Suppressor macrophage (primary cell): ENCODE measurements around the gene TRIML1.
"Not testable (repeated sequence)": the region's sequence is repeated elsewhere in the genome, so short reads cannot be mapped to it uniquely, and the experiment has no call there.

ENCODE experiments used
- DNase-seq, 4 experiments: peaks; one replicate each; pipeline ENCODE4 v3.0.0-alpha.2; 2020 to 2022

TRIML1 gene

DNA sequence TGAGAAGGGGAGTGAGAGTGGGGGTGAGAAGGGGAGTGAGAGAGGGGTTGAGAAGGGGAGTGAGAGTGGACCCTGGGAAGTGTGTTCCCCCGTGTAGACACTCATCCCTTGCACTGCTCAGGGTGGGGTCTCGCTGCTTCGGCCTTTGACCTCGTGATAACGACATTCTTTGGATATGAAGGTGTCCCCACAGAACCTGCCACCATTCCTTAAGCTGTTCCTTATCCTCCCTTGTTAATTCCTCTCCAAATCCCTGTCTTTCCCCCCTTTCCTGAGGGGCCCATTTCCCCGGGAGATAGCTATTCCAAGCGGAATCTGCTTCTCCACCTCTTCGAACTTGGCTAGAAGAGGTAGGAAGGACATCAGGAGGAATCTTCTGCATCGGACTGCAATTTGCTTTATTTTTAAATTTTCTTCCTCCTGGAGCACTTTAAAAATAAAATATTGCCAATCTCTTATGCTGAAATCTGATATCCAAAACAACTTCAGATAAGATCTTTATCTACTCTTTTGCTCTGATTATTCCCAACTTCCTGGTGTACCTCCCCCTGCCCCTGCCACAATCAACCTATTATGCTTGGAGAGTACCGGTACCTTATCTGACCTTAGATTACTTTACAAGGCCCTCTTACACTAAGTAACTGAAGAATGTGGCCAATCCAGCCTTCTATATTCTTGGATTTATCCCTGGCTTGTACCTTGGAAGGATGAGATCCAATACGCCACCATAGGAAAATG, 15.6 kb downstream of the TRIML1 start:
- no peak for DNase-seq

DNA sequence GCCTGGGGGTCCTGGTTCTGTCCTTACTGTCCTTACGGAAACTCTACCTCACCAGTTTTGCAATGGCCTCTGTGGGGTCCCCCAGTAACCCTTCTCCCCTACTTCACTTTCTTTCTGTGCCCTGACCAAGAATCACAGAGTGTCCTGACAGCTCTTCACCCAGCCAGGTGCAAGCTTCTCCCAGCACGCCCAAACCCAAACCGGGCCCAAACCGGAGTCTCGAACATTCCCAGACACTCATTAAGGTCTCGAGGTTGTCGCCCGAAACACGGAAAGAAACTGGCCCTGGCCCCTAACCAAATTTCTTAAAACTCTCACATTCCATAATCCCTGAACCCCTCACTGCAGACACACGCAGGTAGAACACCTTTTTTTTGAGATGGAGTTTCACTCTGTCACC, 19.1 kb downstream of the TRIML1 start:
- no peak for DNase-seq

DNA sequence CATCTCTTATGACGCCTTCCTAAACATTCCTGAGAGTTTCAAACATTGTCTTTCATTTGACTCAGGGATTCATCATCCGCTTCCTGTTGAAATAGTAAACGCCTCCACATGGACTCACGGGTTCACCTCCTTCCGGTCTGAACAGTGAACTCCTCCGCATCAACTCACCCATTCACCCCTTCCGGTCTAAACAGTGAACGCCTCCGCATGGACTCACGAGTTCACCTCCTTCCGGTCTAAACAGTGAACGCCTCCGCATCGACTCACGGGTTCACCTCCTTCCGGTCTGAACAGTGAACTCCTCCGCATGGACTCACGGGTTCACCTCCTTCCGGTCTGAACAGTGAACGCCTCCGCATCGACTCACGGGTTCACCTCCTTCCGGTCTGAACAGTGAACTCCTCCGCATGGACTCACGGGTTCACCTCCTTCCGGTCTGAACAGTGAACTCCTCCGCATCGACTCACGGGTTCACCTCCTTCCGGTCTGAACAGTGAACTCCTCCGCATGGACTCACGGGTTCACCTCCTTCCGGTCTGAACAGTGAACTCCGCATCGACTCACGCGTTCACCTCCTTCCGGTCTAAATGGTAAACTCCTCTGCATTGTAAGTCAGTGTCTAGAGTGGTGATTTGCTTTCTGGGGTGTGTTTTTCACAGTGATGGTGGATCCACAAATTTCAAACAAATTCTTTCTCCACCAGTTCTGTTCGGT, 20.4 kb downstream of the TRIML1 start:
- not testable (repeated sequence) for DNase-seq

DNA sequence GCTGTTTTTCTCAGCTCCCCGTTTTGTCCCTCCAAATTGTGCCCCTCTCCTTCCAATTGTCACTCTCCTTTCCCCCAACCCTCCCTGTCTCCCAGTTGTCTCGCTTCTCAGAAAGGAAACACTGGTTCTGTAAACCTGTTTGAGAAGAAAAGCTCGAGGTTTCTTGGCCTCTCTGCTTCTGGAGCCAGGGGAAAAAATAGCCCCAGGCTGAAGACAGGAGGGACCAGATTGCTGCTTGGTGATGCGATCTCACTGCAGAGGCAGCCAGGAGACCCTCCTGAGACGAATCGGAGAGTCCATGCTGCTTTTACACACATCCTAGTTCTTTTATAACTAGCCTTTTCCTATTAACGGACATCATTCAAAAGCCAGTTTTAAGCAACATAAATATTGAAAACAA, 21.2 kb downstream of the TRIML1 start:
- no peak for DNase-seq

DNA sequence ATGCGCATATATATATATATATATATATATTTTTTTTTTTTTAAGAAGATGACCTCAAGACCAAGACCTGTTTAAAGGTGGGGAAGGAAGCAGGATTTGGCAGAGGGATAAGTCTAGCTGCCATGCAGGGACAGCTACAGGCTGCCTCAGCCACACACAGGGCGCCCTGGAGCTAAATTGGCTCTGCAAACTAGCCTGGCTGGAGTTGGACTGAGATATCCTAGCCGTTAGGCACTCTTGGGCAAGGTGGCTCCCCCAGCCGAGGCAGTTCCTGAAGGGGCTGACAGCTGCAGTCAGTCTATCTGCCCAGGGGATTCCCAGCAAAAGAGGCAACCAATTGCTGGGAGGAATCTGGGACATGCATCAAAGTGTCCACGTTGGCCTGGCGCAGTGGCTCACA, 21.9 kb downstream of the TRIML1 start:
- DNase-seq = no peak

- no peak for DNase-seq
Observed at GRCh38 chr4:188162698-188163097, 23.5 kb downstream of the TRIML1 start.

DNA sequence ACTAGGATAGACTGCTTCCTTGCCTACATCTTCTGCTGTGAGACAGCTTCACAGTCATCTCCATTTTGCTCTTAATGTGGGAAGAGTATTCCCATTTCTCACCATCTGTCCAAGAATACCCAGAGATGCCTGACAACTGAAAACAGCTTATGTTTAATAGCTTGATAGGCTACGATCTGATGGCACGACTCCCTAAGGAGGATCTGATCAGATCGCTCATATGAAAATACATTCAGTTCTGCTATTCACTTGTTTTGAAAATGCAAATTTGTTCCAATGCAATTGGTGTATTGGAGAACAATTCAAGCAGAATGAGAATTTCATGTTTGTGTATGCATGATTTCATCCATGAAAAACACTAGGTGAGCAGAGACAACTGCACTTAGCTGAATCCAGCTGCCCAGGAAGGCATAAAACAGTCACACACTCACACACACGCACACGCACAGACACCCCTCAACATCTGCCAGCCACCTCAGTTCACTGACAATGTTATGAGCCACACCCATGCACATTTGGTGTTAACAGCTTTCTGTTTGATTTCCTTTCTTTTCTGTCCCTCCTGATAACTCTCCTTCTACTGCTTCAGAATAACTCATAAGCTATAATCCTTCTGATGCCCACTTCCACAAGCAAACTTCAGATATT, 29.6 kb downstream of the TRIML1 start:
- DNase-seq = no peak

- no peak for DNase-seq
Observed at GRCh38 chr4:188171551-188171950, 32.3 kb downstream of the TRIML1 start.

- DNase-seq = no peak
Observed at GRCh38 chr4:188175288-188175687, 36.0 kb downstream of the TRIML1 start.

- no peak for DNase-seq
Observed at GRCh38 chr4:188177997-188178675, 38.9 kb downstream of the TRIML1 start.

- no peak for DNase-seq
Observed at GRCh38 chr4:188178806-188179205, 39.6 kb downstream of the TRIML1 start.

- DNase-seq = no peak
Observed at GRCh38 chr4:188187106-188187505, 47.9 kb downstream of the TRIML1 start.

DNA sequence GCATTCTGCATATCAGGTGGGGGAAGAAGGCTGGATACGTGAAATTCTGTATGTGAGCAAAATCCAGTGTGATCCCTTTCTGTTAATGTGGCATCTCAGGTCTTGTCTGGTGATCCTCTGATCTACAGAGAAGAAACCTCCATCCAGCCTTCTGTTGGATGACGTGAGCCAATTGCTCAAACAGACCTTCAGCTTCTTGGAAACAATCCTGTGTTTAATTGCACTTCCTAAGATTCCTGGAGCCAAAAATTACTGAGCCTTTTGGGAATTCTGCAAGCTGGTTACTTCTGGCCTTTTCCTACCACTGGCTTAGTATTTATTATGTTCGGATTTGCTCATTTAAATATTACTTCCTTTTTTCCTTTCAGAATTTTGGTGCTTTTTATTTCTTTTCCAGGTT, 51.2 kb downstream of the TRIML1 start:
- no peak for DNase-seq

GRCh38 chr4:188194421-188194820, 55.2 kb downstream of the TRIML1 start:
- no peak for DNase-seq

GRCh38 chr4:188195389-188195985, 56.2 kb downstream of the TRIML1 start:
- DNase-seq = no peak

DNA sequence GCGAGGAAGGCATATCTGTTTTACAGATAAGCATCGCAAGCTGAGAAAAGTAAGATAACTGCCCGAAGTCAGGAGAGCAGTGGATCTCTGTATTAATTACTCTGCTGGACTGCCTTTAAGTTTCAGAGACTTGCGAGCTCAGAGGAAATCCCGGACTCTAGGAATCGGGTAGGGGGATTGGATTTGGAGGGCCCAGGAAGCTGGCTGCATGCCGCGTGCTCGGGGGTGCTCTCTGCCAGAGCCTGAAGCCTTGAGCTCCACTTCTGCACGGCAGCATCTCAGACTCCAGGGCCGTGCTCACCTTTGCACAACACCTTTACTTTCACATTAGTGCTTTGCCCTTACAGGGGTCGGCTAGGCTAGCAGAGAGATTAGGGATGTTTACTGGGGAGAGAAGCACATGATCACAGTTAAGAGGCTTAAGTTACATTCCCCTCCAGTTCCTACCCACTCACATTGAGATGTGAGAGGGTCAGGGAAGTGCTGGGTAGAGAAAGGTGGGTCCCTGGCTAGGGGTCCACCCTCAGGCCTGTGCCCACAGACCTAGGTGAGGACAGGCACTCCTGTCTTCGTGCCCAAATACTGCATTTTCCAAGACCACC, 57.0 kb downstream of the TRIML1 start:
- no peak for DNase-seq
